ENCODE measurements around the gene DSP. TPM values are rescaled to one million over a fixed set of nuclear protein-coding genes. Genes with fewer than 3 reads are reported as not detected.

The DSP gene
- total RNA-seq, 1 donor from 2014 or later: 305 TPM

DNA sequence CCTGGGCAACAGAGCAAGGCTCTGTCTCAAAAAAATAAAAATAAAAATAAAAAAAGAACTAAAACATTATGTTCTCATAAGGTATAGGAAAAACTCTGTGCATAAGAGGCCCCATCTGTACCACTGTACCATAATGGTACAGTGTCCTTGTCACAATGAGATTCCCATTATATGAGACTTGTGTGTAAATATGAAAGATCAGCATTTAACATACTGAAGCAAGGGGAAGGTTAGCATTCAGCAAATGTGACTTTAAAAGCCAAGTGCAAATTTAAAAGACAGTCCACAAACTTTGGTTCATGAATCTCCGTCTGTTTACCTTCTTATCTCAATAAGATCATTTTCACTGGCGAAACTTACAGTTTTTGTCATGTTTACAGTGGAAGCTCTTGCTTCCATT lies 16.2 kb downstream of the DSP start:
- no peak for ATAC-seq
- no peak for DNase-seq (ENCODE audit: missing footprints)
- intact Hi-C loops (cut with DNase I): no loop called here

DNA sequence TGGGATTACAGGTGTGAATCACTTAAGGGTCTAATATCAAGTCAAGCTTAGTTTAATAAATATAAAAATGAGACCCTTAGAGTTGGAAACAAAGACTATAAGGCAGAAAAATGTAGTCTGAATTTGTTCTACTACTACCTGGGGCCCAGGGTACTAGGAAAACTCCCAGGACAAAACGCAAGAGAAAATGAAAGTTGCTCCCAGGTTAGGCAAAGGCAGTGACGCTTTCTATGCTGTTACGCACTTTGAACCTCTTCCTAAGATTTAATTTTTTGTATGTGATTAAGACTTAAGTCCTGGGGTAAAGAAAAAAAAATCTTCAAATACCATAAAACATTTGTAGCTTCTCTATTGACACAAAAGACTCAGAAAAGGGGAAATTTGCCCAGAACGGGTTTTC lies 17.3 kb downstream of the DSP start:
- ATAC-seq: no peak
- no peak for DNase-seq (ENCODE audit: missing footprints)
- intact Hi-C loops (cut with DNase I): no loop called here

DNA sequence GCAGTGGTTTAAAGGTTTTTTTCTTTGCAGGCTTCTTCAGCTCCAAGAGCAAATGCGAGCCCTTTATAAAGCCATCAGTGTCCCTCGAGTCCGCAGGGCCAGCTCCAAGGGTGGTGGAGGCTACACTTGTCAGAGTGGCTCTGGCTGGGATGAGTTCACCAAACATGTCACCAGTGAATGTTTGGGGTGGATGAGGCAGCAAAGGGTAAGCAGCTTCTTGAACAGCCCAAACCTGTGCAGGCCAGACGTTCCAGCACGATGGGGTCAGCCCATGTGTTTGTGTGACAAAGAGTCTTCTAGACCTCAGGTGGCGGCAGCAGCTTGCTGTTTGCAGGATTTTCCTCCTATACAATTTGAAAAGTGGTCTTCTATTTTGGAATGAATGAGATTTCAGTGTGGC lies 17.7 kb downstream of the DSP start:
- ATAC-seq: no peak

DNA sequence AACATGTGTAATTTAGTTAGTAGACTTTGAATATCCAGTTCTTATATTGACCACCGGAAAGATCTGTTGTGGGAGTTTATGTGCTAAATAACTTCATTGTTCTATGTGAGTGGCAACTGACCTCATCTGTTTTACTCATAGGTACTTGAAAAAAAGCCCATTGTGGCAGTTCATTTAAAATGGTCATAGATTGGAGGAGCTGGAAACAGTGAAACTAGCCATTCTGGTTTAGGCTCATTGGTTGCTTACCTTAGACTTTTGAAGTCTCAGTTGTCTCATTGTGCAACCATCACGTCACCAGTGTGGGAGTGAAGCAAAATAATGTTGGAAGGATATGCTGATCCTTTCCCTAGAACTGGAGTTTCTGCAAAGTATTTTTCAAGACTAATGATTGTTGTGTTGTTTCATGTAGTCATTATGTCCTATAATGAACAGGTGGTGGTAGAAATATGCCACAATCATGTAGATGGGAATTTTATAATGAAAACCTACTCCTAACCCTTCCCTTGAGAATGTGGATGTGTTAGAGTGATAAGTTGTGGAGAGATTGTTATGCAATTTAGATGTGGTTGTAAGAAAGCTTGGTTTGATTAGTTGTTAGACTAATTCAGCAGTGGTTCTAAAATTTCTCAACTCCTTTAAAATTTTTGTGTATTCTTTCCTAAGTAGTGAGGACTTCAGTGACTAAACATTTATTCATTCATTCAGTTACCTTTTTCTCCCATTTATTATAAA lies 18.3 kb downstream of the DSP start:
- no peak for ATAC-seq
- intact Hi-C loops (cut with DNase I): loop anchor here (2.0 kb wide), 1 partner anchor 17 kb away; no protein-coding TSS in a partner anchor

More for the DNA sequence above, 17.7 kb downstream of the DSP start:
- no peak for DNase-seq (ENCODE audit: missing footprints)
- intact Hi-C loops (cut with DNase I): no loop called here

DNA sequence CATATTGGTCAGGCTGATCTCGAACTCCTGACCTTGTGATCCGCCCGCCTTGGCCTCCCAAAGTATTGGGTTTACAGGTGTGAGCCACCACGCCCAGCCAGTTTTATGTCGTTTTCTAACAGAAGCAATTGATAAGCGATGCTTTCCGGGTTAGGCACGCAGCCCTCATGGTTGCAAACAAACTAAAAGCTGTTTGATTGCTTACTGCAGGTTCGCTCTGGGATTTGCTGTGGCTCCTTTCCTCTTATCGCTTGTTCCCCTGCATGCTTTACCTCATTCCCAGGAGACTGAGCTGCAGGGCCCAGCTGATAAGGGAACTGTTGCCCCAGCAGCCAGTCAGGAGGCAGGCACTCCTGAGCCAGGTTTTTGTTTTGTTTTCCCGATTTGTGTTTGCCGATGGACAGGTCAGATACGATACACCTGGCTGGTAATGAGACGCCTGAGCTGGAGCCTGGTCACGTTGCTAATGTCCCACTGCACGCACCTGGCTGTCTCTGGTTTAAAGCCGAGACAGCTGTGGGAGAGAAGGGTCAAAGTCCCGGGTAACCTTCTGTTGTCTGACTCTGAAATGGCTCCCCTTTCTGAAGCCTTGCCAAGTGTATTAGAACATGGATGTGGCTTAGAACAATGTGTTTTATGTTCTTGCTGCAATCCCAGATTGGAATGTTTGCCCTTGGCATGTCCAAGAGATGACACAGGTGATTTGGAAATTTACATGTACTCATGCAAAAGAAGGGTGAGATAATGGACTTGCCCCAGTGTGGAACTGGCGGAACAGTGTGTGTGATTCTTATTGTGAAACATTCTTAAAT lies 19.9 kb downstream of the DSP start:
- intact Hi-C loops (cut with DNase I): loop anchor here (1.0 to 2.0 kb wide), 2 partner anchors 19 to 136 kb away; no protein-coding TSS in a partner anchor
- ATAC-seq: peak; percentile 90
- DNase-seq (ENCODE audit: missing footprints): peak; percentile 64

More for the DNA sequence above, 18.3 kb downstream of the DSP start:
- no peak for DNase-seq (ENCODE audit: missing footprints)

DNA sequence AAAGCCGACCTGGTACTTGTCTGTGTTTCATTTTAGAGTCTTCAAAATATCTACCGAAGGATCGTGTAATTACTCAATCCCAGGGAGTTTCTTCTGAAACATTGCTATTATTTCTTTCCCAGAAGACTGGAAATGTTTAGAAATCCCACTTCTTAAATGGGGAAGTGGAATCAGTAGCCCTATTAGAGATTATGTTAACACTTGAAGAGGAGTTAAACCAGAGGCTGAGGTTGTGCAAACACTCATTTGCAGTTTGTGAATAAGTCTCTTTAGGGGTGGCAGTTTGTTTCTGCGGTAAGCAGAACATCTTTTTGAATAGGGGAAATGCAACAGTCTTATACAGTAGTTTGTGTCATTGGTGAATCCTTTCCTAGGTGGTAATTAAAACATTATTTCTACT lies 21.3 kb downstream of the DSP start:
- no peak for ATAC-seq
- intact Hi-C loops (cut with DNase I): no loop called here

DNA sequence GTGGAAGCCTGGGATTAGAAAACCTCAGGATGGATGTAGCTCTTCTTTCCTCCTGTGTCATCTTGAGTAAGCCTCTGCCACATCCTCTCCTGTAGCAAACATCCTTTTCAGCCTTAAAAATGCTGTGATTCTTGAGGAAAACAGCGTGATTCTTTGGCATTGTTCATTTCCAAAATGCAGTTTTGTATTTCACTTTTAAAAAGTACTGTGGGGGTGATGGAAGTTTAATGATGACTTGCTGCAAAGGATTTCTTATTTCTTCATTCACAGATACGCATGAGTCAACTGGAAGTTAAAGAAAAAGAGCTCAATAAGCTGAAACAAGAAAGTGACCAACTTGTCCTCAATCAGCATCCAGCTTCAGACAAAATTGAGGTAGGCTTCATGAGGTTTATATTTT lies 24.6 kb downstream of the DSP start:
- DNase-seq (ENCODE audit: missing footprints): no peak
- intact Hi-C loops (cut with DNase I): loop anchor here (5.0 kb wide), 1 partner anchor 41 kb away; no protein-coding TSS in a partner anchor
- ATAC-seq: no peak

More for the DNA sequence above, 21.3 kb downstream of the DSP start:
- no peak for DNase-seq (ENCODE audit: missing footprints)

DNA sequence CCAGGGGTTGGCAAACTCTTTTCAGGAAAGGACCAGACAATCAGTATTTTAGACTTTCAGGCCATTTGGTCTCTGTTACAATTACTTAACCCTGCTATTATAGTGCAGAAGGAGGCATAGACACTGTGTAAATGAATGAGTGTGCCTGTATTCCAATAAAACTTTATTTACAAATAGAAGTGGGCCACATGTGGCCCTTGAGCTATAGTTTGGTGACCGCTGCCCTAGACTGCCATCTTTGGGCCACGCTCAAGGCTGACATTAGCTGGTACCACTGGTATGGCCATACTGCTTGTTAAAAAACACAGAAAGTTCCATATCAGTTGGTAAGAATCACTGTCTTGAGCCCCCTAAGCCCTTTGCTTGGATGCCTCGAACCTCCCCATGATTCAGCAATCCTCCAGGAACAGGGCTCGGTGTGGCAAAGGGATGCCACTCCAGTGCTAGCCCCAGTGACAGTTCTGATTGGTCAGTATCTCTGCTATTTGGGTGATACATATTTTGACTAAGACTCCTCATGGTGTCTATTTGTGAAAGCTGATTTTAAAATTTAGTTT lies 25.2 kb downstream of the DSP start:
- intact Hi-C loops (cut with DNase I): loop anchor here (5.0 kb wide), 1 partner anchor 41 kb away; no protein-coding TSS in a partner anchor
- no peak for ATAC-seq
- no peak for DNase-seq (ENCODE audit: missing footprints)

DNA sequence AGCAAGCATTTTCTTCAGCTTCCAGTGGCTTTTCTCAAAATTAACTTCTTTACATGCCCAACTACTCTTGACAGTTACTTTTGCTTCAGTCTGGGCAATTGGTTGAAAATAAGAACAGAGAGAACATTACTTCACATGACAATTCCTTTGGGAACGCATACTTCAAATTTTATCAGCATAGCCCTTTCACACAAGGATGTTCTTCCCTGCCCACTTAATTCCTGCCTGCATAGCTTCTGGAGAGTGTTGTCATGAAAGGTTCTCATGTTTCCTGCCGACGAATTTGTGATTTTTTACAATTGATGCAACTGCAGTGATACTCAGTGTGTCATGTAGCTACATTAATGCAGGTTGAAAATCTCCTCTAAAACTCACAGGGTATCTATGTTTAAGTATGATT lies 26.6 kb downstream of the DSP start:
- ATAC-seq: no peak
- DNase-seq (ENCODE audit: missing footprints): no peak
- intact Hi-C loops (cut with DNase I): loop anchor here (5.0 kb wide), 1 partner anchor 39 kb away; no protein-coding TSS in a partner anchor

DNA sequence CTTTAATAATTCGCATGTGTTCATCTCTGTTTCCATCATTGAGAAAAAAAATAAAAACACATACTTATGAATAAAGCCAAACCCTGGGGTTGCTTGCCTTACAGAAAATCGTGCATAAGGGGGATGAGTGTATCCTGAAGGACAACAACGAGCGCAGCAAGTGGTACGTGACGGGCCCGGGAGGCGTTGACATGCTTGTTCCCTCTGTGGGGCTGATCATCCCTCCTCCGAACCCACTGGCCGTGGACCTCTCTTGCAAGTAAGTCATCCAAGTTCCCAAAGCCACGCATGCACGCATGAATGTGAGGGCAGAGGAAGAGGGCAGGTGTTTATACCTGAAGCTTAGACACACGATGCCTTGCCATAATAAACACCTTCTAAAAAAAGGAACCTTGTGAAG lies 27.6 kb downstream of the DSP start:
- ATAC-seq (no peak), DNase-seq (ENCODE audit: missing footprints) (peak; percentile 58)
- intact Hi-C loops (cut with DNase I): loop anchor here (5.0 kb wide), 1 partner anchor 38 kb away; no protein-coding TSS in a partner anchor

DNA sequence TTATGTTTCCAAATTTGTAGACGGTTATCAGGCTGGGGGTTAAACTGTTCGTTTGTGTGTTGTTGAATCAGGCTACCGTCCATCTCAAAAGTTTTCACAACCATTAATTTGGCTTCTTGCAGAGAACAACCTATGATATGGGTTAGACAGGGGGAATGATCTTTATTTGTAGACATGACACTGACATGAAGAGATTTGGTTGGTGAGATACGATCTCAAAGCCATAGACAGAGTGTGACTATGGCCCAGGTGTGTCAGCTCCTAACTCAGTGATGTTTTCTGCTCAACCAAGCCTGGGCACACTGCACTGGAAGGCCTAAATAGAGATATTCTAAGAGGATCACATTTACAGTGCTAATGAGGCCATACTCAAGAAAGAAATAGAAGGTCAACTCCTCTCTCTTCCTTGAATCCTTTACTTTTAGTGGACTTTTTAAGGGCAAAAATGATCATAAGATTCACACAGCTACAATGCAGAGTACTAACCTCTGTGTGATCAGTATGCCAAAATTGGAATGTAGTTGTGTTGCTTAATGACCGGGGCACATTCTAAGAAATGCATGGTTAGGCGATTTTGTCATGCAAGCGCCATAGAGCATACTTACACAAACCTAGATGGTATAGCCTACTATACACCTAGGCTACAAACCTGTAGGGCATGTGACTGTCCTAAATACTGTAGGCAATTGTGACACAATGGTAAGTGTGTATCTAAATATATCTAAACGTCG lies 30.9 kb downstream of the DSP start:
- no peak for ATAC-seq
- DNase-seq (ENCODE audit: missing footprints): no peak
- intact Hi-C loops (cut with DNase I): no loop called here

DNA sequence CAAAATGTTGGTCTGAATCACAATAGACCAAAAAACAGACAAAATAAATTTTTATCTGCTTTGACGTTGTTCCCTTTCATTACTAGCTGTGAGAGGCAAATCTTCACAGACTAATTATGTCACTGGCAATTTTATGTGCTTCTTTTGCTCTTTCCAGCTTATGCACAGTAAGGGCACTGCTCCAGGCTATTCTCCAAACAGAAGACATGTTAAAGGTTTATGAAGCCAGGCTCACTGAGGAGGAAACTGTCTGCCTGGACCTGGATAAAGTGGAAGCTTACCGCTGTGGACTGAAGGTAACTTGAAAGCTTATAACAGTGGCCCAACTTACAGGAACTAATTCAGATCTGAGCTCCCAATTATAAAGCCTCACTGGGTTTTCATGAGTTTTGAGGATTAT lies 33.0 kb downstream of the DSP start:
- ATAC-seq: no peak
- intact Hi-C loops (cut with DNase I): no loop called here
- no peak for DNase-seq (ENCODE audit: missing footprints)

DNA sequence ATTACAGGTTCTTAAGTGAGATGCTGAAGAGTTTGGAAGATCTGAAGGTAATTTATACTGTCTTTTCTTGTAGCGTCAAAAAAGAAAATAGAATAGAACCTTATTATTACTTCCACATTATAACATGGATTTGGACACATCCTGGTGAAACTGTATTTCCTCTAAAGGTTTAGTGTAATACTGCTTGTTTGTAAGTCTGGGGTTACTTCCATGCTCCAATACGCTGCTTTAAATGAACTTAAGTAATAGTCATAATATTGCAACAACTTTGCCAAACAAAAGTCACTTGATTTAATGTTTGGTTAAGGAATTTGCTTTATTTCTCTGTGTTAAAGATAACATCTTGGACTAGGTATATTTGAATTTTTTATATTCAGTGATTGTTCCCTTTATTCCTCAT lies 37.0 kb downstream of the DSP start:
- no peak for DNase-seq (ENCODE audit: missing footprints)
- intact Hi-C loops (cut with DNase I): no loop called here
- ATAC-seq: no peak

DNA sequence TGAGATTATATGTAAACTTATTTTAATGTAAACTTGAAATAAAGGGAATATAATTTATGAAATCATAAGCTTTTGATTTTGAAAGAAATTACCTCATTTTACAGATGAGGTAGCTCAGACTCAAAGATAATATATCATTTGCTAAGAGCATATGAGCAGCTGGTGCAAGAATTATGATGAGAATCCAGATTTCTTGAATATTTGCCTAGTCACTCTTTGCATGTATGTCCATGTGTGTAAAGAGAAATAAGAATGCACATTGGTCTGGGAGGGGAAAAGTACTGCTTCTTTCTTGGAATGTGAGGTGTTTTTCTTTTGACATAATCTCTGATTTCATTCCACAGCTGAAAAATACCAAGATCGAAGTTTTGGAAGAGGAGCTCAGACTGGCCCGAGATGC lies 37.5 kb downstream of the DSP start:
- intact Hi-C loops (cut with DNase I): no loop called here
- ATAC-seq: no peak

DNA sequence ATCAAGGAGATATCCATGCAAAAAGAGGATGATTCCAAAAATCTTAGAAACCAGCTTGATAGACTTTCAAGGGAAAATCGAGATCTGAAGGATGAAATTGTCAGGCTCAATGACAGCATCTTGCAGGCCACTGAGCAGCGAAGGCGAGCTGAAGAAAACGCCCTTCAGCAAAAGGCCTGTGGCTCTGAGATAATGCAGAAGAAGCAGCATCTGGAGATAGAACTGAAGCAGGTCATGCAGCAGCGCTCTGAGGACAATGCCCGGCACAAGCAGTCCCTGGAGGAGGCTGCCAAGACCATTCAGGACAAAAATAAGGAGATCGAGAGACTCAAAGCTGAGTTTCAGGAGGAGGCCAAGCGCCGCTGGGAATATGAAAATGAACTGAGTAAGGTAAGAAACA lies 38.4 kb downstream of the DSP start:
- intact Hi-C loops (cut with DNase I): no loop called here
- DNase-seq (ENCODE audit: missing footprints) (no peak), ATAC-seq (no peak)

More for the DNA sequence above, 37.5 kb downstream of the DSP start:
- DNase-seq (ENCODE audit: missing footprints): no peak

DNA sequence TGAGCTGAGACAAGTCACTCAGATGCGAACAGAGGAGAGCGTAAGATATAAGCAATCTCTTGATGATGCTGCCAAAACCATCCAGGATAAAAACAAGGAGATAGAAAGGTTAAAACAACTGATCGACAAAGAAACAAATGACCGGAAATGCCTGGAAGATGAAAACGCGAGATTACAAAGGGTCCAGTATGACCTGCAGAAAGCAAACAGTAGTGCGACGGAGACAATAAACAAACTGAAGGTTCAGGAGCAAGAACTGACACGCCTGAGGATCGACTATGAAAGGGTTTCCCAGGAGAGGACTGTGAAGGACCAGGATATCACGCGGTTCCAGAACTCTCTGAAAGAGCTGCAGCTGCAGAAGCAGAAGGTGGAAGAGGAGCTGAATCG lies 39.1 kb downstream of the DSP start:
- no peak for ATAC-seq
- DNase-seq (ENCODE audit: missing footprints): no peak
- intact Hi-C loops (cut with DNase I): no loop called here

DNA sequence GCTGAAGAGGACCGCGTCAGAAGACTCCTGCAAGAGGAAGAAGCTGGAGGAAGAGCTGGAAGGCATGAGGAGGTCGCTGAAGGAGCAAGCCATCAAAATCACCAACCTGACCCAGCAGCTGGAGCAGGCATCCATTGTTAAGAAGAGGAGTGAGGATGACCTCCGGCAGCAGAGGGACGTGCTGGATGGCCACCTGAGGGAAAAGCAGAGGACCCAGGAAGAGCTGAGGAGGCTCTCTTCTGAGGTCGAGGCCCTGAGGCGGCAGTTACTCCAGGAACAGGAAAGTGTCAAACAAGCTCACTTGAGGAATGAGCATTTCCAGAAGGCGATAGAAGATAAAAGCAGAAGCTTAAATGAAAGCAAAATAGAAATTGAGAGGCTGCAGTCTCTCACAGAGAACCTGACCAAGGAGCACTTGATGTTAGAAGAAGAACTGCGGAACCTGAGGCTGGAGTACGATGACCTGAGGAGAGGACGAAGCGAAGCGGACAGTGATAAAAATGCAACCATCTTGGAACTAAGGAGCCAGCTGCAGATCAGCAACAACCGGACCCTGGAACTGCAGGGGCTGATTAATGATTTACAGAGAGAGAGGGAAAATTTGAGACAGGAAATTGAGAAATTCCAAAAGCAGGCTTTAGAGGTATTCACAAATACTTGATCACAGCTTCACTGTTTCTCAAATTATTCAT lies 39.6 kb downstream of the DSP start:
- intact Hi-C loops (cut with DNase I): no loop called here
- no peak for DNase-seq (ENCODE audit: missing footprints)
- no peak for ATAC-seq

DNA sequence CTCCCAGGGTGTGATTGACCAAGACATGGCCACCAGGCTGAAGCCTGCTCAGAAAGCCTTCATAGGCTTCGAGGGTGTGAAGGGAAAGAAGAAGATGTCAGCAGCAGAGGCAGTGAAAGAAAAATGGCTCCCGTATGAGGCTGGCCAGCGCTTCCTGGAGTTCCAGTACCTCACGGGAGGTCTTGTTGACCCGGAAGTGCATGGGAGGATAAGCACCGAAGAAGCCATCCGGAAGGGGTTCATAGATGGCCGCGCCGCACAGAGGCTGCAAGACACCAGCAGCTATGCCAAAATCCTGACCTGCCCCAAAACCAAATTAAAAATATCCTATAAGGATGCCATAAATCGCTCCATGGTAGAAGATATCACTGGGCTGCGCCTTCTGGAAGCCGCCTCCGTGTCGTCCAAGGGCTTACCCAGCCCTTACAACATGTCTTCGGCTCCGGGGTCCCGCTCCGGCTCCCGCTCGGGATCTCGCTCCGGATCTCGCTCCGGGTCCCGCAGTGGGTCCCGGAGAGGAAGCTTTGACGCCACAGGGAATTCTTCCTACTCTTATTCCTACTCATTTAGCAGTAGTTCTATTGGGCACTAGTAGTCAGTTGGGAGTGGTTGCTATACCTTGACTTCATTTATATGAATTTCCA lies 43.9 kb downstream of the DSP start:
- intact Hi-C loops (cut with DNase I): no loop called here
- DNase-seq (ENCODE audit: missing footprints) (no peak), ATAC-seq (no peak)
